ENCODE measurements around the gene PALM. TPM values are rescaled to one million over a fixed set of nuclear protein-coding genes. Genes with fewer than 3 reads are reported as not detected.

Gene PALM
- total RNA-seq, 3 donors from 2014 or later: 8.1 to 58.4 (median 13.0) TPM

DNA sequence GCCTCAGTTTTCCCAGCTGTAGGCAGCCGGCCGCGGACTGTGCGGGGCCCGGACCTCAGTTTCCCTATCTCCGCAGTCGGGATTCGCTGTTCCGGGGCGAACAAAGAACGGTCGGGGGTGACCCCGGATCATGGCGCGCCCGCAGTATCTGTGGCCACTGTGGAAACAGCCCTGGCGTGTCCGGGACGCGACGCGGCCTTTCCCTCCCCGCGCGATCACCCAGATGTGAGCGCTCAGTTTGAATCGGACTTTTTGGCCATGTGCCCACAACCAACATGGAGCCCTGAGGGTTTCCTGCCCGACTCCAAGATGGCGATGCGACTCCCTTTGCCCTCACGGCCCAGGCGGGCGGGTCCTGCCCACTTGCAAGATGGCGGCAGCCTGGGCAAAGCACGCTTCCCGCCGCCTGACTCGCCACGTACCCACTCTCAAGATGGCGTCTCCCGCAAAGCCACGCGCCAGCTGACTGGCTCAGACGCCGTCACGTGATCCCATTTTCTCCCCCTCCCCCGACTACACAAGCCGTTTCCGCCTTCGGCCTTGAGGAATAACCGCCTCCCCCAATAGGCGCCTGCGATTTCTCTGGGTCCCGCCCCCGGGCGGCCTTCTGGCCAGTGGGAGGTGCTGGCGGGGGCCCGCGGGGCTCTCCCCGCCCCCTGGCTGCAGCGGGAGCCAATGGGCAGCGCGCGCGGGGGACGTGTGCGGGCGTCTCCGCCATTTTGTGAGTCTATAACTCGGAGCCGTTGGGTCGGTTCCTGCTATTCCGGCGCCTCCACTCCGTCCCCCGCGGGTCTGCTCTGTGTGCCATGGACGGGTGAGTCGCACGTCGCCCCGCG, 88.2 kb downstream of the PALM start, which contains the start of gene PTBP1:
PTBP1 (plus strand) TSS at position 761 of the 836 bp plus-strand sequence; CDS start at position 807, 46 bp downstream.
- peak within 1 kb of the TSS; percentile 84 for H3K4me3 ChIP-seq
- H3K36me3 ChIP-seq (ENCODE audit: low read depth): peaks cover 5% of the 10 kb centered on the region
- H3K9me3 ChIP-seq: no peaks in the 10 kb centered on the region
- TF ChIP-seq CTCF (IDR thresholded peaks at IDR 0.05): no peak
- intact Hi-C loops (cut with DNase I, micrococcal nuclease): no loop called here
- H3K4me1 ChIP-seq (ENCODE audit: low read depth): peaks cover 40% of the 10 kb centered on the region
- DNase-seq: peak; percentile 99 to 100 (median 99)
- peak; percentile 85 for ATAC-seq

Other genes with a start within 250 kb of the PALM start
- gene SHC2, start 247.9 kb upstream of the PALM start, total RNA-seq: 10 to 100 TPM in 1 of 3 donors, 1 to 10 TPM in 2; 5.3 to 39.3 (median 6.0) TPM
- 1 to 10 TPM; 2.3 to 4.3 (median 4.1) TPM for gene MADCAM1, start 212.4 kb upstream of the PALM start, total RNA-seq
- gene TPGS1, start 201.4 kb upstream of the PALM start, total RNA-seq: 10 to 100 TPM; 15.5 to 20.6 (median 16.0) TPM
- gene CDC34, start 177.2 kb upstream of the PALM start, total RNA-seq: 10 to 100 TPM; 64.6 to 78.0 (median 71.2) TPM
- 1 to 10 TPM in 2 of 3 donors, under 1 TPM in 1; 0.76 to 1.4 (median 1.4) TPM for gene GZMM, start 164.9 kb upstream of the PALM start, total RNA-seq
- 1,000 to 10,000 TPM in 1 of 3 donors, 100 to 1,000 TPM in 2; 695 to 1,536 (median 896) TPM for gene BSG, start 136.3 kb upstream of the PALM start, total RNA-seq
- under 1 TPM; 0.12 to 0.89 (median 0.17) TPM for gene HCN2, start 119.1 kb upstream of the PALM start, total RNA-seq
- gene POLRMT, start 75.4 kb upstream of the PALM start, total RNA-seq: 10 to 100 TPM; 48.3 to 61.1 (median 51.1) TPM
- gene FGF22, start 69.1 kb upstream of the PALM start, total RNA-seq: under 1 TPM in 2 of 3 donors, not detected in 1; 0.23 to 0.82 TPM
- 10 to 100 TPM; 47.5 to 69.1 (median 62.0) TPM for gene RNF126, start 45.7 kb upstream of the PALM start, total RNA-seq
- 10 to 100 TPM in 2 of 3 donors, 1 to 10 TPM in 1; 2.6 to 25.0 (median 12.8) TPM for gene FSTL3, start 32.5 kb upstream of the PALM start, total RNA-seq
- not detected for gene PRSS57, start 13.5 kb upstream of the PALM start, total RNA-seq
- gene MISP, start 42.2 kb downstream of the PALM start, total RNA-seq: 100 to 1,000 TPM; 184 to 443 (median 361) TPM
- 100 to 1,000 TPM; 204 to 305 (median 281) TPM for gene PTBP1, start 88.5 kb downstream of the PALM start, total RNA-seq
- gene PLPPR3, start 113.0 kb downstream of the PALM start, total RNA-seq: under 1 TPM in 1 of 3 donors, not detected in 2; 0.19 TPM
- under 1 TPM in 1 of 3 donors, not detected in 2; 0.25 TPM for gene AZU1, start 118.9 kb downstream of the PALM start, total RNA-seq
- gene PRTN3, start 132.1 kb downstream of the PALM start, total RNA-seq: not detected
- 1 to 10 TPM in 1 of 3 donors, under 1 TPM in 2; 0.43 to 1.2 (median 0.77) TPM for gene ELANE, start 143.4 kb downstream of the PALM start, total RNA-seq
- 100 to 1,000 TPM in 2 of 3 donors, 10 to 100 TPM in 1; 43.1 to 209 (median 110) TPM for gene CFD, start 150.7 kb downstream of the PALM start, total RNA-seq
- 10 to 100 TPM; 53.4 to 77.4 (median 61.4) TPM for gene MED16, start 184.3 kb downstream of the PALM start, total RNA-seq
- not detected for gene RNU6-9, start 184.5 kb downstream of the PALM start, total RNA-seq
- gene R3HDM4, start 204.3 kb downstream of the PALM start, total RNA-seq: 10 to 100 TPM; 52.6 to 62.6 (median 54.8) TPM
- gene KISS1R, start 208.4 kb downstream of the PALM start, total RNA-seq: not detected
- 10 to 100 TPM; 10.1 to 16.0 (median 14.5) TPM for gene ARID3A, start 217.1 kb downstream of the PALM start, total RNA-seq